Fibroblast of mammary gland (primary cell): Measurements from ENCODE around the gene MUC12.

Experiments
- DNase-seq: peaks from one replicate; pipeline ENCODE4 v3.0.0-alpha.2; 2010; ENCODE audit warnings: low read depth
- H3K4me3 ChIP-seq: 2 replicates; pipeline ENCODE4 v1.5.1; 2011; ENCODE audit warnings: low read depth, mild to moderate bottlenecking, low read length, moderate library complexity; ENCODE audit not compliant: control insufficient read depth
- TF ChIP-seq, protein P1 (sequence below): conservative IDR thresholded peaks from 2 replicates; pipeline ENCODE4 v1.5.1; 2011; ENCODE audit warnings: low read depth, low read length, inconsistent platforms; ENCODE audit not compliant: control insufficient read depth, insufficient read depth

Gene MUC12

DNA sequence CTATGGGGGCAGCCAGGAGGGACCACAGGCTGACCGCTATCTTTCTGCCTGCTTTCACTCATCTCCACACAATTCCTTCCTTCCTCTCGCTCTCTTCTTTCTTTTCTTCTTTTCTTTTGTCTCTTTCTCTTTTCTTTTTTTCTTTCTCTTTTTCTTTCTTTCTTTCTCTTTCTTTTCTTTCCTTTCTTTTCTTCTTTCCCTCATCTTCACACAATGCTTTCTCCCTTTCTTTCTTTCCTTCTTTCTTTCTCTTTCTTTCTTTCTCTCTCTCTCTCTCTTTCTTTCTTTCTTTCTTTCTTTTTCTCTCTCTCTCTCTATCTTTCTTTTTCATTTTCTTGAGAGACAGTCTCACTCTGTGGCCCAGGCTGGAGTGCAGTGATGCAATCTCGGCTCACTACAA is 6.8 kb upstream of the MUC12 start:
- H3K4me3 ChIP-seq = no peak overlapping the region
- TF ChIP-seq, protein P1, sequence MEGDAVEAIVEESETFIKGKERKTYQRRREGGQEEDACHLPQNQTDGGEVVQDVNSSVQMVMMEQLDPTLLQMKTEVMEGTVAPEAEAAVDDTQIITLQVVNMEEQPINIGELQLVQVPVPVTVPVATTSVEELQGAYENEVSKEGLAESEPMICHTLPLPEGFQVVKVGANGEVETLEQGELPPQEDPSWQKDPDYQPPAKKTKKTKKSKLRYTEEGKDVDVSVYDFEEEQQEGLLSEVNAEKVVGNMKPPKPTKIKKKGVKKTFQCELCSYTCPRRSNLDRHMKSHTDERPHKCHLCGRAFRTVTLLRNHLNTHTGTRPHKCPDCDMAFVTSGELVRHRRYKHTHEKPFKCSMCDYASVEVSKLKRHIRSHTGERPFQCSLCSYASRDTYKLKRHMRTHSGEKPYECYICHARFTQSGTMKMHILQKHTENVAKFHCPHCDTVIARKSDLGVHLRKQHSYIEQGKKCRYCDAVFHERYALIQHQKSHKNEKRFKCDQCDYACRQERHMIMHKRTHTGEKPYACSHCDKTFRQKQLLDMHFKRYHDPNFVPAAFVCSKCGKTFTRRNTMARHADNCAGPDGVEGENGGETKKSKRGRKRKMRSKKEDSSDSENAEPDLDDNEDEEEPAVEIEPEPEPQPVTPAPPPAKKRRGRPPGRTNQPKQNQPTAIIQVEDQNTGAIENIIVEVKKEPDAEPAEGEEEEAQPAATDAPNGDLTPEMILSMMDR = no peak
- no peak for DNase-seq

DNA sequence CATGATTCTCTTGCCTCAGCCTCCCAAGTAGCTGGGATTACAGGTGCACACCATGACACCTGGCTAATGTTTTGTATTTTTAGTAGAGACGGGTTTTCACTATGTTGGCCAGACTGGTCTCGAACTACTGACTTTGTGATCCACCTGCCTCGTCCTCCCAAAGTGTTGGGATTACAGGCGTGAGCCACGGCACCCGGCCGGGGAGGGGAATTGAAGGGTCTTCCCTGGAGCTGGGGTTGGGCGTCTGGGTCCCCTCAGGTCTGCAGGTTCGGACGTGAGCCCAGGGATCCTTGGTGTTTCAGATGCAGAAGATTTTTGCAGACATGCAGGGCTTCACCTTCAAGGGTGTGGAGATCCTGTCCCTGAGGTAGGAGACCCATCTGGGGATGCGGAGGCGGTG is 6.0 kb upstream of the MUC12 start:
- no peak overlapping the region for H3K4me3 ChIP-seq
- no peak for DNase-seq
- TF ChIP-seq, protein P1 = no peak

DNA sequence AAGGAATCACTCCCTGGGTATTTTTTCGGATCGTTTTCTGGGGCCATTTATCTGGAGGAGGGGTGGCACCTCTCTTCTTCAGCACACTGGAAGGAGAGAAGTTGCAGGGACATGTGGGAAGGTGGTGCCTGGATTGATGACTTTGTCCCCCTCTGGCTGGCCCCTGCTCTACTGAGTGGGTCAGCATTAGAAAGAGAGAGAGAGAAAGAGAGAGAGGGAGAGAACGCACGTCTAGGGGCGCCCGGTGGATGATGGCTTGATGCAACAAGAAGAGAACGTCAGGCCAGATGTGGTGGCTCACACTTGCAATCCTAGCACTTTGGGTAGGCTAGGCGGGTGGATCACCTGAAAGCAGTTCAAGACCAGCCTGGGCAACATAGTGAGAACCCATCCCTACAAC is 5.5 kb upstream of the MUC12 start:
- DNase-seq = no peak
- TF ChIP-seq, protein P1 = no peak
- H3K4me3 ChIP-seq = no peak overlapping the region

DNA sequence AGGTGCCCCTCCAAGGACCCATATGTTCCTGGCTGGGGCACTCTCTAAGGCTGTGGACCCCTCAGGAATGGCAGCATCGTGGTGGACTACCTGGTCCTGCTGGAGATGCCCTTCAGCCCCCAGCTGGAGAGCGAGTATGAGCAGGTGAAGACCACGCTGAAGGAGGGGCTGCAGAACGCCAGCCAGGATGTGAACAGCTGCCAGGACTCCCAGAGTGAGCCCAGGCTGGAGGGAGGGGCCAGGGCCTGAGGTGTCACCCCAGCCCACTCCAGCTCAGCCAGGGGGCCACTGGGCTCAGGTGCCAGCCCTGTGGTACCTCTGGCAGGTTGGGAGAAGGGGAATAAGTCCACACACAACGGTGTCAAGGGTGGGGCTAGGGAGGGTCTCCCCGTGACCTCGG is 4.7 kb upstream of the MUC12 start:
- TF ChIP-seq, protein P1 = no peak
- no peak overlapping the region for H3K4me3 ChIP-seq
- no peak for DNase-seq

DNA sequence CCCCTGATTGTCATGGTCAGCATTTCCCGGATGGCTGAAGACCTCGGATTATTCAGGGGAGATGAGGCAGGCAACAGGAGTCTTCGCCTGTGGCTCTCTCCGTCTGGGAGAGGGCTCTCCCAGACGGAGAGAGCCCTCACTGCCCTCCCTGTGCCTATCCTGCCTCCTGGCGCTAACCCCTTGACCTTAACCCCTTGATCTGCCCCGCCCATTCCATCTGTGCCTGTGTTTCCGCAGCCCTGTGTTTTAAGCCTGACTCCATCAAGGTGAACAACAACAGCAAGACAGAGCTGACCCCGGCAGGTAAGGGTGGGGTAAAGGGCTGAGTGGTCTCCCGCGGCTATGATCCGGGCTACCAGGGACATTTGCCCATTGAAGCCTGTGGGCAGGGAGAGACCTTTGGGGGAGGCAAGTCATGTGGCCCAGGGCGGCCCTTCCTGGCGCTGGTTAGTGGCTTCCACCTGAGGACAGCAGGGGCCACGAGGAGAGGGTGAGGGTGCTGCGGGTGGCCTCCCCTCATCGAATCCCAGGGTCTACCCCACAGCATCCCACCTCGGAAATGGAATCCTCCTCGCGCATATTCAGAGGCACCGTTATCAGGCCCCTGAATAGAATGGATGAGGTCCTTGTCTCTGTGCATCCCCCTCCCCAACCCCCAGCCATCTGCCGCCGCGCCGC is 4.2 kb upstream of the MUC12 start:
- TF ChIP-seq, protein P1 = no peak
- DNase-seq = no peak
- no peak overlapping the region for H3K4me3 ChIP-seq

DNA sequence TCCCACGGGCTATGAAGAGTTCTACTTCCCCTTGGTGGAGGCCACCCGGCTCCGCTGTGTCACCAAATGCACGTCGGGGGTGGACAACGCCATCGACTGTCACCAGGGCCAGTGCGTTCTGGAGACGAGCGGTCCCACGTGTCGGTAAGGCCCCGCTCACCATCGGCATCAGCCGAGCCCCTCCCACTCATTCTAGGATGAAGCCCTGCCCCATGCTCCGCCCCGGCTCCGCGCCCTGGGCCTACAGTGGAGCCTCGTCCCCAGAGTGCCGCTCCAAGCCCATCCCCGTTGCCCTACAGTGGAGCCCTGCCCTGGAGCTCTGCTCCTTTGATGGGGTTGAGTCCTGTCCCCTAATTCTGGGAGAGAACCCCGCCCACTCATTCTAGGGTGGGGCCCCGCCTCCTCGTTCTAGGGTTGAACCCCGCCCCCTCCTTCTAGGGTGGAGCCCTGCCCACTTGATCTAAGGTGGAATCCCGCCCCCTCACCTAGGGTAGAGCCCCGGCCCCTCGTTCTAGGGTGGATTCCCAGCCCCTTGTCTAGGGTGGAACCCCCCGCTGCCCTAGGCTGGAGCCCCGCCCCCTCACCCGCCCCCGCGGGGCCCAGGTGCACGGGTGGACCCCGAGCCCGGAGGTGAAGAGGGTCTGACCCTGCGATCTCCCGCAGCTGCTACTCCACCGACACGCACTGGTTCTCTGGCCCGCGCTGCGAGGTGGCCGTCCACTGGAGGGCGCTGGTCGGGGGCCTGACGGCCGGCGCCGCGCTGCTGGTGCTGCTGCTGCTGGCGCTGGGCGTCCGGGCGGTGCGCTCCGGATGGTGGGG is 3.4 kb upstream of the MUC12 start:
- peak; percentile 46 for DNase-seq
- TF ChIP-seq, protein P1 = peak; percentile 58
- H3K4me3 ChIP-seq = no peak overlapping the region
